HG03469 (cell line): ENCODE results near the gene ABI2.

ENCODE experiments used
- ATAC-seq: cut with Tn5 transposase; IDR thresholded peaks from one replicate; pipeline ENCODE4 v1.9.1; 2021; ENCODE audit warnings: mild to moderate bottlenecking, moderate library complexity, moderate number of reproducible peaks; ENCODE audit not compliant: unreplicated experiment

ABI2 gene

GRCh38 chr2:203469546-203469945, 141.4 kb downstream of the ABI2 start:
- no peak for ATAC-seq

DNA sequence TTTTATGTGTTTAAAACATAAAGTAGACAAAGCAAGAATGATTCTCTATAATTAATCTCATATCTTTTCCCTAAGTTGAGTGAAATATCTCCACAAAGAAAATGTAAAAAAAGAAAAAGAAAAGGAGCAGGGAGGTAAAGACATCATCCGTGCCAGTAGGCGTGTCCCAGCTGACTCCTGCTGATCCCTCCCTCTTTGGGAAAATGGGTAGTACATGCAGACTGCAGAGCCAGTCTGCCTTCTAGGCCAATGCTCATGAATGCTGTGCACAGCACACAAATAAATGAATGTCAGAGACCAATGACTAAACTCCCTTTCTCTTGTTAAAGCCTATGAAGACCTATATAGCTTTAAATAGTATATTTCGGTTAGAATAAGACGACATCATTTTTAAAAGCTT, 142.2 kb downstream of the ABI2 start:
- no peak for ATAC-seq

GRCh38 chr2:203471323-203471722, 143.1 kb downstream of the ABI2 start:
- no peak for ATAC-seq

GRCh38 chr2:203476881-203477280, 148.7 kb downstream of the ABI2 start:
- ATAC-seq = no peak

DNA sequence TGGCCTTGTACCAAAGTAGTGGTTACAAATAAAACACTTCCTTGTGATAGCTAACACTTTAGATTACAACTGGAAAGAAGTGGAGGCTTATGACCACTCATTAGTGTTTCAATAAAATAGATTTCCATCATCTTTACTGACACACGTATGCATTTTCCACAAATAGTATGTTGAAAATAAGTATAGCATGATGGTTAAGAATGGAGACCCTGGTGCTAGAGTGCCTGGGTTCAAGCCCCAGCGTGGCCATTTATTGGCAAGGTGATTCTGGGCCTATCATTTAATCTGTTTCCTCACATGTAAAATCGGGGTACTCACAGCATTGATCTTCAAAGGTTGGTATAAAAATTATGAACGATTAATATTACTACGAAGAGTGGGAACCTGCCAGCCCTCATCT, 152.4 kb downstream of the ABI2 start:
- ATAC-seq = no peak

GRCh38 chr2:203484266-203485112, 156.3 kb downstream of the ABI2 start:
- ATAC-seq = no peak

DNA sequence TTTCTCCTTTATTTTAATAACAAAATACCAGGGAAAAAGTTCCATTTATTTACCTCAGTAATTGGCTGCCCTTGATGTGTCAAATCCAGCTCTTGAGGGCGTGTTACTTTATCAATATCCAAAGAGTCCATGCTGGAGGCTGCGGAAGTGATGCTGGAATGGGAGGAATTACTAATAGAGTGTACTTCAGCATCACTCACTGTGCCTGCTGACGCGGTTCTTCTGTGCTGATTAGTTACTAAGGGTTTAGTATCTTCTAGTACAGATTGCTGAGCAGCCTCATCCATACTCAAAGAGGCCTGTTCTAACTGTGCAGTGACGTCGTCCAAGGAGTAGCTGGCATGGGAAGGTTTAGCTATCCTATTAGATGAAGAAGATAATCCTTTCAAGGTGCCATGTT, 161.3 kb downstream of the ABI2 start:
- ATAC-seq = no peak

DNA sequence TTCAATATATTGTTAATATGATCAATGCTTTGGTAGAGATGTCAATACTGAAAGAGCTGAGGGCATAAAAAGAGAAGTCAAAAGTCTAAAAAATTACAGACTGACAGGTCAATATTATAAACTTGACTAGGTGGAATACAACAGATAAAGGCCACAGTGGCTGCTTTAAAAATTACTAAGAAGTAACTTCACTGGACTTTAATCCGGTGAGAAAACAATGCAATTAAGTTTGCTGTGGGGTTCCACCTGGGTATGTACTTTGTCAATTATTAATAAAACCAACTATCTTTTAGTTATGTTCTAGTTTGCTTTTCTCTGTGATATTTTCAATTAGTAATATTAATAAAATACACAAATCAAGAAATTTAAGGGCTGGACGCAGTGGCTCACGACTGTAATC, 162.2 kb downstream of the ABI2 start:
- no peak for ATAC-seq

GRCh38 chr2:203492965-203493364, 164.8 kb downstream of the ABI2 start:
- no peak for ATAC-seq
